Islet precursor cell (in vitro differentiated cells): ENCODE data around the gene APBA1.

Experiments
- DNase-seq: peaks from one replicate; pipeline ENCODE4 v3.0.0-alpha.2; 2018

Gene APBA1

DNA sequence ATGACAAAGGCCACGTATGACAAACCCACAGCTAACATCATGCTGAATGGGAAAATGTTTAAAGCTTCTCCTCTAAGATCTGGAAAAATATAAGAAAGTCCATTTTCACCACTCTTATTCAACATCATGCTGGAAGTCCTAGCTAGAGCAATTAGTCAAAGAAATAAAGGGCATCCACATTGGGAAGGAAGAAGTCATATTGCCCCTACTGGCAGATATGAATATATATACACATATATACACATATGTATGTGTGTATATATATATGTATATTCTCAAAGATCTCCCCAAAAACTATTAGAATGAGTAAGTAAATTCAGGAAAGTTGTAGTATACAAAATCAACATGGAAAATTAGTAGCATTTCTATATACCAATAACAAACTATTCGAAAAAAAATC lies 17.1 kb downstream of the APBA1 start:
- no peak for DNase-seq

DNA sequence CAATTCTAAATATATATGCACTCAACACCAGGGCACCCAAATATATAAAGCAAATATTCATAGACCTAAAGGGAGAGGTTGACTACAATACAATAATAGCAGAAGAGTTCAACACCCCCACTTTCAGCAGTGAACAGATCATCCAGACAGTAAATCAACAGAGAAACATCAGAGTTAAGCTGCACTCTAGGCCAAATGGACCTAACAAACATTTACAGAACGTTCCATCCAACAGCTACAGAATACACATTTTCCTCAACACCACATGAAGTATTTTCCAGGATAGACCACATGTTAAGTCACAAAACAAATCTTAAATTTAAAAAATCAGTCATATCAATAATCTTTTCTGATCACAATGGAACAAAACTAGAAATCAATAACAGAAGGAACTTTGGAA lies 18.9 kb downstream of the APBA1 start:
- DNase-seq, result no peak

GRCh38 chr9:69649566-69650250 lies 22.5 kb downstream of the APBA1 start:
- DNase-seq, result no peak

- DNase-seq, result no peak
Observed at GRCh38 chr9:69647804-69648203, 24.4 kb downstream of the APBA1 start.

DNA sequence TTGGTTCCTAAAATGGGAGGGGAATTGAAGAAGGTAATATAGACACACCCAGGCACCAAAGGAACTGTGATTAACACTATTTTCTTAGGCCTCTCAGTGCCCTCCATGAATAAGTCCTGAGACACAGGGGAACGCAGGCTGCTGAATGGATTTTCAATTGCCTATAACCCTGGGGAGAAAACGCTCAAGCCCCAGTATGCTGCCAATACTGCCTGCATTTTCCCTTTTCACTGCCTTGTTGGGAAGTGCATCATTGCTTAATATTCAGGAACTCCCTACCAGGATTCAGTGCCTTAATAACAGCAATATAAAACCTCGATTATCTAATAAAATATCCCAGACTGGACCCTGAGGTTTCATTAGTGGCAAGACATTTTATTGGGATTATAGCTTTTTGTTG lies 25.4 kb downstream of the APBA1 start:
- no peak for DNase-seq

DNA sequence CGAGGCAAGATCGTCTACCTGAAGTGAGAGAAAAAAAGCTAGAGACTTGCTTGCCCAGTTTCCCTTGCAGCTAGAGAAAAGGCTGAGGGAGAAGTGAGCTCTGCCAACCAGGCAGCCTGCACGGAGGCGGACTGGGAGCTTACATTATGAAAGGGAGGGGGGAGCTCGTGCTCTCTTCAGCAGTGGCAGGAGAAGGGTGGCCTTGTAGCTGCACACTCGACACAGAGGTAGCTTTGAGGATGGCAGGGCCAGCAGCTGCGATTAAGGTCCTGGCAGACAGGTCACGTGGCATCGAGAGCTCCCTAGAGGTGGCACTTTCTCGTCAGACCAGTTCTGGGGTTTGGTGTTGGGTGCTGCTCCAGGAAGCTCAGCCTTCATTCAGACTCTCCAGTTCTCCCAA lies 26.7 kb downstream of the APBA1 start:
- peak; percentile 57 for DNase-seq

GRCh38 chr9:69643098-69643497 lies 29.1 kb downstream of the APBA1 start:
- DNase-seq, result no peak

- DNase-seq, result no peak
Observed at GRCh38 chr9:69637817-69638200, 34.4 kb downstream of the APBA1 start.

DNA sequence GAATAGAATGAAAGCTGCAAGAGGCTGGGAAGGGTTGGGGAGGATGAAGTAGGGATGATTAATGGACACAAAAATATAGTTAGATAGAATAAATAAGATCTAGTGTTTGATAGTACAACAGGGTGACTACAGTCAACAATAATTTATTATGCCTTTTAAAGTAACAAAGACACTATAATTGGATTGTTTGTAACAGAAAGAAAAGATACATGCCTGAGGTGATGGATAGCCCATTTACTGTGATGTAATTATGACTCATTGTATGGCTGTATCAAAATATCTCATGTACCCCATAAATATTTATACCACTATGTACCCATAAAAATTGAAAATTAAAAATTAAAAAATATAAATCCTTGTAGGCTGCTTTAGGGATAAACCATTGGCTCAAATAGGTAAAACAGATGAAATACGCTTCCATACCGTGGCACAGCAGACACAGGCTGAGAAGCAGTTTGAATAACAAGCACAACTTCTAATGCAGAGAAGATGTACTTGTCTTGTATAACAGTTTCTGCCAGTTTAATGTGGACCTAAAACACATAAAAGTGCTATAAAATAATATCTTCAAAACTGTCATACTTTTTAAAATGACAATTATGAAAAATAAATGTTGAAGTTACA lies 34.9 kb downstream of the APBA1 start:
- no peak for DNase-seq

DNA sequence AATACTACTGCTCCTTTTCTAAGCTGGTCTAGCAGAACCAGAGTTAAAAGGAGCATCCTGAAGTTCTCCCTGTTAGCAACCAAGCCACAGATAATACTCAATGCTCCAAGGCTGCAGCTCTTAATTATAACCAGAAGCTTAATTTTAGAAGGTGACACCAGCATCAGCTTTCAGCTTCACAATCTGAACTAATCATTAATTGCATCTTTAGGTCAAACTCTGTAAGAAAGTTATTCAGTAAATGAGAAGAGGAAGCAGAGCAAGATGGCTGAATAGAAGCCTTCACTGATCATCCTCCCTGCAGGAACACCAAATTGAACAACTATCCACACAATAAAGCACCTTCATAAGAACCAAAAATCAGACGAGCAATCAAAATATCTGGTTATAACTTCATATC lies 38.5 kb downstream of the APBA1 start:
- DNase-seq, result no peak

- no peak for DNase-seq
Observed at GRCh38 chr9:69632768-69633167, 39.4 kb downstream of the APBA1 start.

- DNase-seq, result no peak
Observed at GRCh38 chr9:69627281-69627680, 44.9 kb downstream of the APBA1 start.

DNA sequence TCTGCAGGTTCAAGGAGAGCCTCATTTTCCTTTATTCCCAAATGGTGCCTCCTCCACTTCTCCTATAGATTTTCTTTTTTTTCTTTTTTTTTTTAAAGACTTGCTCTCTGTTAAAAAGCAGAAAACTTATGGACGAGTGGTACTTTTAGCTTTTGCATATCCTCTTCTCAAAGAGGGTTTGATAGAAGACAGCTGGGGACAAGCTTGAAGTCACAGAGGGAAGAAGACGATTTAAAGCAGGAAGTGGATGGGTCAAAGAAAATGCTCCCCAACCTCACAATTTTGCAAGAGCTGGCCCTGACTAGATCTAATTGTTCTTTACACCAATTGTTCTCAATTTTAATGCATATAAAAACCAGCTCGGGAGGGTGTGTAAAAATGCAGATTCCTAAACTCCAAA lies 48.9 kb downstream of the APBA1 start:
- DNase-seq, result no peak

DNA sequence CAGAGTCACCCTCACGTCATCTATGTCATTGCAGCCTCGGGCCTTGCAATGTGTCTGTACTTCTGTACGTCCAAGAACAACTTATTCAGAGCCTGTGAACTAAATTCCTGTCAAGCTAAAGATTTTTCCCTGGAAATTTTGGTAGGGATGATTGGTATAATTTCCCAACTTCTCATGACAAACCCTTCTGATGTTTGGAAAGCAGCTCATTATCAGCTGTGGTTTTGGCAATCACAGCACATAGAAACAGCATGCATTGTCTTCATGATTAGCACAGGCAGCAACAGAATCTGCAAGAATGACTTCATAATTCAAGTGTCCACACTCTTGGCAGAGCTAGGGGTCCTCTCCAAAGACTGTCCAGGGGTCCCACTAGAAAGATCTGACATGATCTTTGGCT lies 49.5 kb downstream of the APBA1 start:
- DNase-seq, result no peak

- DNase-seq, result no peak
Observed at GRCh38 chr9:69621730-69622460, 50.3 kb downstream of the APBA1 start.

- no peak for DNase-seq
Observed at GRCh38 chr9:69620731-69621130, 51.4 kb downstream of the APBA1 start.

DNA sequence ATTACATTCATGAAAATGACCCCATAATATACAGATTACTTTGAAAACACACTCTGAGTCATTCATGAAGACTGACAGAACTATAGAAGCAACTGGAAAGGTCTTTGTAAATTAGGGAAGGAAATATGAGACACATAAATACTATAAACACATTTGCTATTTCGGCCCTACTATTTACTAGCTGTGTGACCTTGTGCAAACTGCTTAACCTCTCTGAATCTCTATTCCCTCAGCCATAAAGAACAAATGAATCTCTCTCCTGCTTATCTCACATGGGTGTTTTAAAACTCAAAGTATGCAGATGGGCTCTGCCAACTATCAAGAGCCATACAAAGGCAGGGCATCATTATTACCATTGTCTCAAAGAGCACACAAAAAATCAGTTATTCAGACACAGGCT lies 52.9 kb downstream of the APBA1 start:
- DNase-seq, result no peak

GRCh38 chr9:69617006-69617405 lies 55.2 kb downstream of the APBA1 start:
- DNase-seq, result no peak

DNA sequence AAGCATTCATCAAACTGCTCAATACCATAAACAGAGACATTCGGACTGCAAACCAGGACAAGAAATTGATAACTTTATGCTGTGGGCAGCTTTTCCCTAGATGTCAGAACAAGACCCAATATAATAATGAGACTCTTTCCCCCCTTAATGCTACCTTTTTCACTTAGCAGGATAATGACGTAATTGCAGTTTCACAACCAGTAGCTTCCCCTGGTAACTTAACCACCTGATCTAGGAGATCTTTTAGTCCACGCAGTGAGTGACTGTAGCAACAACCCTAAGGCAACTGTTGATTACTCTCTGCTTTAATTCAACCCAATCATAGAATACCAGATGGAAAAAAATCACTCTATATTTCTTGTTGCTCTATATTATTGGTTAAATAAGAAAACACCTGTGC lies 56.3 kb downstream of the APBA1 start:
- no peak for DNase-seq

DNA sequence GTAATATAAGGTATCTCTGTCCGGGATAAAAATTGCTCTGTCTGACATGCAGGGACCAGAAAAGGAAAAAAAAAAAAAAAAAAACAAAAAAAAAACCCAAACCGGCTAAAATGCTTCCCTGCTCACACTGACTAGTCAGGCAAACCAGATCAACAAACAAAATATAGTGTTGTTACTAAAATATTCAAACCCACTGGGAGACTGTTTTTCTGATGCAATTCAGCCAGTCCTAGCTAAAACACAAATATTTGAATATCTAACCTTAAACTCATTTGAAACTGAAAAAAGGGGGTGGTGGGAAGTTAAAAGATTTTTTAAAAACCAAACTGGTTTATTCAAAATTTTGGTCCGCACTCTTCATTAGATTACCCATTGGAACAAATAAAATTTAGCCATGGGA lies 61.0 kb downstream of the APBA1 start:
- DNase-seq, result no peak

GRCh38 chr9:69609156-69609555 lies 63.0 kb downstream of the APBA1 start:
- no peak for DNase-seq

DNA sequence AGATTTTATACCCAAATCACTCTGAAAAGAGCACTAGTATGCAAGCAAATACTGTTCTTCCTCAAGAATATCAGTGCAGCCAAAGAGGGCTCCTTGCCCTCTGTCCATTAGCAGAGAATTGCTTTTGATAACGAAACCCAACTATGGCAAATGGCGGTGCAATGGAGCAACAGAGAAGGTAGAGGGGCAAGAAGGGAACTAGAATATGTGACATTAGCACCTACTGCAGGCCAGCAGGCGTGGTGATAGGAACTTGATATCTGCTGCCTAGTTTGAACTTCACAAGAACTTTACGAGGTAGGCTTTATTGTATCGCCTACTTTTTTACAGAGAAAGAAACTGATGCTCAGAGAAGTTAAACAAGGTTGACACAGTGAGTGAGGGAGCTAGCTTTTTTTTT lies 66.1 kb downstream of the APBA1 start:
- DNase-seq, result no peak

GRCh38 chr9:69605406-69605805 lies 66.8 kb downstream of the APBA1 start:
- DNase-seq, result no peak

DNA sequence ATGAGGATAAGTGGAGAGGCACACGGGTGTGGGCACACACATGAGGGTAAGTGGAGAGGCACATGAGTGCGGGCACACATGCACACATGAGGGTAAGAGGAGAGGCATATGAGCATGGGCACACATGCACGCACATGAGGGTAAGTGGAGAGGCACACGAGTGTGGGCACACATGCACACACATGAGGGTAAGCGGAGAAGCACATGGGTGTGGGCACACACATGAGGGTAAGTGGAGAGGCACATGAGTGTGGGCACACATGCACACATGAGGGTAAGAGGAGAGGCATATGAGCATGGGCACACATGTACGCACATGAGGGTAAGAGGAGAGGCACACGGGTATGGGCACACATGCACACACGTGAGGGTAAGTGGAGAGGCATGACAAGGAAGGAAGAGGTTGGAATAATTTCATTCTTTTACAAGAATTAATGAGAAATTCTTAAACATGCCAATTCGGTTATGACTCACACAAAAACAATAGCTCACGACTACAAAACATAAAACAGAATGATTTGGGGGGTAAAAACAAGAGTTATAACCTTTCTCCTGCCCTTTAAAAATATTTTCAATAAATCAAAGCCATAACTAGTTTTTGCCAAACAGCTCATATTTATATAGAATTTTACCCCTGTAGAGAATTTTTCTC lies 67.5 kb downstream of the APBA1 start:
- DNase-seq, result no peak
